COR-L47 (cell line): ENCODE results near the gene IRF2.
A peak's percentile ranks its signal among the peaks of the same experiment; 100 is the strongest.

Experiments
- DNase-seq: peaks from one replicate; lab custom pipeline; 2025; lab: John Stamatoyannopoulos, UW

IRF2 gene

DNA sequence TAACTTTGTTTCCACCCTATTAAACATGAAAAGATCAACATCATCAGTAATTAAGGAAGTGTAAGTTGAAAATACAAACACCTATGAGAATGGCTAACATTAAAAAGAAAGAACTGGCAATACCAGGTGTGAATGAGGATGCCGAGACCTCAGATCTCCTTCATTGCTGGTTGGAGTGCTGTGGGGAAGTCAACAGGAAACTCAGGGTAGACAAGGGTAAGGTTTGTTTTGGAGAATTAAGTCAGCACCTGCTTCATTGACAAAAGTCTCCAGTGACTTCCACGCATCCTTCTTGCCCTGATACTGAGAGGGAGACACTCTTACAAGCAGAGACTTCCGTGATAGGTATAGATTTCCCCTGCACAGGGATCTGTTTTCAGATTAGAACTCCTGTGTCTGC is 106.1 kb downstream of the IRF2 start:
- DNase-seq, result peak; percentile 22

DNA sequence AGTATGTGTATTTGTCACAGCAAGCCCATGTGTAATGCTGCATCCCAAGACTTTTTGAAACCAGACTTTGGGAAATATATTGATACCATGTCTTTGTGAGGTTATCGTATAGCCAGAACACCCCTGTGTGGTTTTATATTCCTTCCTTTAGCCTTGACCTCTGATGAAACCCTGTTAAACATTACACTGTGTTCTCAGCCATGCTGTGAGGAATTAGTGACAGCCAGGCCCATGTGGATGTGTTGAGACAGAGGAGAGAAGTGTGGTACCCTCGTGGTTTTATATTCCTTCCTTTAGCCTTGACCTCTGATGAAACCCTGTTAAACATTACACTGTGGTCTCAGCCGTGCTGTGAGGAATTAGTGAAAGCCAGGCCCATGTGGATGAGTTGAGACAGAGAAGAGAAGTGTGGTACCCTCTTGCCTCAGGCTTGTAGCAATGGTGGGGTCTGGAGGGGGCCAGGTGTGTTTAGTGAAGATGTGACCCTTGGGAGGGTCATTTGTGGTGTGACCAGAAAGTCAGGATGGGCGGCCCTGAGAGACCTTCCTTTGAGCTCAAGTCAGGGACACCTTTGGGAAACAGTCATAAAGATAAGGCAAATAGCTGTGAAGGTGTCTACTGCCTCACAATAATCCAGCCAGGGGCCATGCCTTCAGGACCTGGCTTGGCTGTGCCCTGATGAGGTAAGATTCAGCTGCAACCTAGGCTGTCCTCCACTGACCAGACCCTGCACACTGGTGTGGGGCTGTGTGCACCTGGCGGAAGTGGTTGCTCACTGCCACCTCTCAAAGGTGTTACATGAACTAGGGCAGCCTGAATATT is 110.0 kb downstream of the IRF2 start:
- no peak for DNase-seq

DNA sequence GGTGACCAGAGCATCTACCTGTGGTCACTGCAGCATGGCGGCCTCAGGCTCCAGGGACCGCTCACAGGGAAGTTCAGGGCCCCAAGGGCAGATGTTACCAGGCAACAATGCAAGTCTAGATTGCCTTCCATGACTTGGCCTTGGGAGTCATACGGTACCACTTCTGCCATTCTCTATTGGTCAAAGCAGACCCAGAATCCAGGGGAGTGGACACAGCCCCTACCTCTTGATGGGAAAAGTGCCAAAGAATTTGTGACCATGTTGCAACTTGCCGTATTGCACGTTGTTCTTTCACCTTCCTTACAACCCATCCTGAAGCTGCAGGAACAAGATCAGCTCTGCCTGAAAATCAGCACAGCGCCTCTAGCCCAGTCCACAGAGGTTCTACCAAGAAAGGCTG is 111.1 kb downstream of the IRF2 start:
- no peak for DNase-seq

- DNase-seq, result no peak
These were observed 112.0 kb downstream of the IRF2 start for GRCh38 chr4:184362396-184362795.

GRCh38 chr4:184361443-184361842 is 112.9 kb downstream of the IRF2 start:
- no peak for DNase-seq

DNA sequence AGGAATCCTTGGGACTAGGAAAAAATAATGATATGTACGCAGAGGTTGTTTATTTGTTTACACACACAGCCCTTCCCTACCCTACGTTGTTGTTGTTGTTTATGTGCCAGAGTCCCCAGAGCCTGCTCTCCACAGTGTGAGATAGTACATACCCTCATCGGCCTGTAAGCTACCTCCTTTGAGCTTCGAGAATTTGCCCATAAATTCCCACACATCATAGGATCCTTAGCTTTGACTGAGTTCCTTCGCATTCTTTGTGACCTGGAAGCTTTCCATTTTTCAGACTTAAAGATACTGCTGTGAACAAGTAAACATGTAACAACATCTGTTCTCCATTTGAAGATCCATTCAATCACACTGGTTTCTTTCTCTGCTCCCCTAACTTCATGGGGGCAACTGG is 114.5 kb downstream of the IRF2 start:
- no peak for DNase-seq

GRCh38 chr4:184358521-184359232 is 115.7 kb downstream of the IRF2 start:
- no peak for DNase-seq

DNA sequence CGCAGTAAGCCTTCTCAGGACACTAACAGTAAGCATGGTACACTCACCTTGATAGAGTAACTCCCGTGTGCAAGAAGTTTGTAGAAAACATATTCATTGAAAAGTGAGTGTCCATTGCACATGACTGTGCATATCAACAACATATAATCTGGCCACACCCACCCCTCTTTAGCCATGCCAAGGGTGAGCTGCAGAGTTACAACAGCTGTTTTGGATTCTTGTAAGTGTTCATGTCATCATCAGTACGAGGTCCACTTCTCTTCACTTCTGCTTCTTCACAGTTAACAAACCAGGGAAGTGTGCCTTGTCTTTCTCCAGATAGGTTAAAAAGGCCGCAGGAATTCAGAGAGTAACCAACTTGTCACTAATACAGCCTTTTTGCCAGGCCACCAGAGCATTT is 116.6 kb downstream of the IRF2 start:
- DNase-seq, result no peak

DNA sequence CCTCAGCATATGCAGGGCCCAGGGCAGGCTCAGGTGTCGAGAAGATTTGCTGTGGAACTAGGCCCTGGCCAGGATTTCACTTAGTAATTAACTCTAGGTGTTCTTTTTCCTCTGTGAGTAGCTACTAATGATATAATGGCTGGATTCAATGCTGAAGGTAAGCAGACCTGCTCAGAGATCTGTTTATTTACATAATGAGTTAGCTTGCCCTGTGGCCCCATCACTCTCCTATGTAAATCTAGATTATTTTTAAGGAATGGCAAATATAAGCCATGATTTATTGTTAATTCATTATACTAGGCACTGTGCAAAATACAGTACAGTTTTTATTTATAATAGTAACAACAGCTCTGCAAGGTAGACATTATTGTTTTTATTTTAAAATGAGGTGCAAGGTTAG is 117.2 kb downstream of the IRF2 start:
- DNase-seq, result no peak

GRCh38 chr4:184356366-184356765 is 118.0 kb downstream of the IRF2 start:
- no peak for DNase-seq

DNA sequence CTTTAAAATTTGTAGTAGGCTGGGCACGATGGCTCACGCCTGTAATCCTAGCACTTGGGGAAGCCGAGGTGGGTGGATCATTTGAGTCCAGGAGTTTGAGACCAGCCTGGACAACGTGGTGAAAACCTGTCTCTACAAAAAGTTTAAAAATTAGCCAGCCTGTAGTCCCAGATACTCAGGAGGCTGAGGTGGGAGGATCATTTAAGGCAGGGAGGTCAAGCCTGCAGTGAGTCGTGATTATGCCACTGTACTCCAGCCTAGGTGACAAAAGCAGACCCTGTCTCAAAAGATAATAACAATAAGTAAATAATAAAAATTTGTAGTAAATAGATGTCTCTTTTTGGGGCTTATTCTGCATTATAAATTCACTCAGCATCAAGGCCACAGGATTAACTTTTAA is 118.5 kb downstream of the IRF2 start:
- no peak for DNase-seq

DNA sequence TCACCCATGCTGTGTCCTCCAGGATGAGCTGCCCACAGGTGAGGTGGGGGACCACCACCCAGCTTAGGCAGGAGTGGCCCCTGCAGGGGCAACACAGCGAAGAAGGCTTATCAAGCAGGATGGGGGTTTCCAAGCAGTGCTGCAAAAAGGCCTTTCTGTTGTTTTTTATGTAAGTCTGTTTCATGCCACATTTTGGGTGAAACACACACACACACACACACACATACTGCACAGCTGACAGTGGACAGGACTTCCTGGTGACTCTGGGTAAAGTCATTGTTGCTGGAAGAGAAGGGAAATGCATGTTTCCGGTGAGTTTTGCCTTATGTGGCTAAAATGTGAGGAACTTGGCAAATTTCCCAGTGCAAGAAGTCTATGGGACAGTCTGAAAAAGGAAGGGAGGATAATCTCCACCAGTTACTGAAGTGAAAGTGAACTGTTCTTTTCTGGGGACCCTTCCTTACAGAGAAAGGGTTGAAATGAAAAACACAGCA is 119.2 kb downstream of the IRF2 start:
- no peak for DNase-seq

- no peak for DNase-seq
These were observed 121.5 kb downstream of the IRF2 start for GRCh38 chr4:184352891-184353290.

GRCh38 chr4:184351560-184352451 is 122.5 kb downstream of the IRF2 start:
- no peak for DNase-seq

DNA sequence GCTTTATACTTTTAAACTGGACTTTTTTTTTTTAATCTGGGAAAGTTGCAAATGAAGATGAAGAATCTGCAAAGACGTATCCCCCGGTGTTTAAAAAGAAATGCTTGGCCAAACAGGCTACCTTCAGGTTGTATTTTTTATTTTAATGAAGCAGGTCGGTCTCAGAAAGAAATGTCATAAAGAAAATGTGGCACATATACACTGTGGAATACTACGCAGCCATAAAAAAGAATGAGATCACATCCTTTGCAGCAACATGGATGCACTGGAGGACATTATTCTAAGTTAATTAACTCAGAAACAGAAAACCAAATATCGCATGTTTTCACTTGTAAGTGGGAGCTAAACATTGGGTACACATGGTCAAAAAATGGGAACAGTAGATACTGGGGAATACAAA is 123.4 kb downstream of the IRF2 start:
- DNase-seq, result no peak

GRCh38 chr4:184350213-184350817 is 124.0 kb downstream of the IRF2 start:
- no peak for DNase-seq

GRCh38 chr4:184349283-184350039 is 124.9 kb downstream of the IRF2 start:
- no peak for DNase-seq

DNA sequence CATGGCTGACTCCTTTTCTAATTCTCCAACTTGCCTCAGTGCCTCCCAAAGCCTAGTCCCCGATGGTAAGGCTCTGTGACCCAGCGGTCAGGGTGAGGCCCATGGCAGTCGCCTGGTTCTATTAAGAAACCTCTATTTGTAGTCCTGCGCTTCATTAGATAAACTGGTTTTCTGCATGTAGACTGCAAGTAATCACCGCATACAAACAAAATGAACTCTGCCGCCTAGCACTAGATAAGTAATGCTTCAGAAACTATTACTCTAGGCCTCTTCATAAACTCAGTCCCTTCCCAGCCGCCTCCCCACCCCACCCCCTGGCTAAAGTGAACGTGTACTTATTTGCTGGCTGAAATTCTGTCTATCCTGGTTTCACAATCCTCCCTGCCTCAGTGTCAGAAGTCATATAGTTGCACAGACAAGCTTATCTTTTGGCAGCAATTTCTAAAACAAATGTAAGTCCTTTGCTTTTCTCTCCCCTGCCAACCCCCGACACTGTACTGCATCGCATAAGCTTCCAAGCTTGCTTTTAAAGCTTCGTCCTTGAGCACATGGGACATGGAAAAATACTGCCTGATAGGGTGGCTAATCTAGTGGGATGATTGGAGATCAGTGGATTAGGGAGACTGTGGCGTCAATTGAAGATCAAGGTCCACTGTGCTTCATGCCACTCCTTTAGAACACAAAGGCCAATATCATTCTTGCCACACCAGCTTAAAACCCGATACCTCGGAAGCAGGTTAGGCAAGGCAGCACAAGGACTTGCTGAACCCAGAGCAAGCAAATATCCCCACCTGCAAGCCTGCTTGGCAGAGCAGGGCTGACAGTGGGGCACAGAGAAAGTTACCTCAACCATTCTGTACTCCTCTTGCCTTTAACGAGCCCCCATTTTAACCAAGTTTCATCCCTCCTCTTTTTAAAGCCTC is 125.8 kb downstream of the IRF2 start:
- no peak for DNase-seq

- no peak for DNase-seq
These were observed 126.8 kb downstream of the IRF2 start for GRCh38 chr4:184347251-184348239.
